GM19193 (cell line): Measurements from ENCODE around the gene LTB.

Experiments used
- POLR2A ChIP-seq: IDR thresholded peaks from 4 replicates; pipeline ENCODE4 v1.6.1; 2011; ENCODE audit not compliant: insufficient read depth, insufficient read length; ENCODE audit errors: extremely low read depth

The LTB gene

DNA sequence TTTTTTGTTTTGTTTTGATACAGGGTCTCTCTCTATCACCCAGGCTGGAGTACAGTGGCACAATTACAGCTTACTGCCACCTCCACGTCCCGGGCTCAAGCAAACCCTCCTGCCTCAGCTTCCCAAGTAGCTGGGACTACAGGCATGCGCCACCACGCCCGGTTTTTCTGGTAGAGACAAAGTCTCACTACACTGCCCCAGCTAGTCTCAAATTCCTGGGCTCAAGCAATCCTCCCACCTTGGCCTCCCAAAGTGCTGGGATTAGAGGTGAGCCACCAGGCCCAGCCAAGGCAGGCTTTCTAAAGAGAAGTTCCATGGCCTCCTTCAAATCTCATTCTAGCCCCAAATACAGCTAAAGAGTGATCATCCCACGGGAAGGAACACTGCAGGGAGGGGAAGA, 48.2 kb downstream of the LTB start:
- no peak for TF ChIP-seq POLR2A

DNA sequence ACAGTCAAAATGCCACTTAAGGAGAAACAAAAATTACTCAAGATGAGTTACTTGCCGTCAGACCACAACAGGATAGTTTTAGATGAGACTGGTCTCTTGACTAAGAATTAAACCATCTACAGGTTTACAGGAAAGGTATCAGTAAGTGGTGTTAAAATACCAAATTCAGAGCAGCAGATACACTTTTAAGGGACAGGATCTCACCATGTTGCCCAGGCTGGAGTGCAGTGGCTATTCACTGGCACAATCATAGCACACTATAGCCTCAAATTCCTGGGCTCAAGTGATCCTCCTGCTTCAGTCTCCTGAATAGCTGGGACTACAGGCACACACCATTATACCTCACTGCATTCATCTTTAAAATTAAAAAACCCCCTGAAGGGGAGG, 48.8 kb downstream of the LTB start:
- TF ChIP-seq POLR2A = no peak

DNA sequence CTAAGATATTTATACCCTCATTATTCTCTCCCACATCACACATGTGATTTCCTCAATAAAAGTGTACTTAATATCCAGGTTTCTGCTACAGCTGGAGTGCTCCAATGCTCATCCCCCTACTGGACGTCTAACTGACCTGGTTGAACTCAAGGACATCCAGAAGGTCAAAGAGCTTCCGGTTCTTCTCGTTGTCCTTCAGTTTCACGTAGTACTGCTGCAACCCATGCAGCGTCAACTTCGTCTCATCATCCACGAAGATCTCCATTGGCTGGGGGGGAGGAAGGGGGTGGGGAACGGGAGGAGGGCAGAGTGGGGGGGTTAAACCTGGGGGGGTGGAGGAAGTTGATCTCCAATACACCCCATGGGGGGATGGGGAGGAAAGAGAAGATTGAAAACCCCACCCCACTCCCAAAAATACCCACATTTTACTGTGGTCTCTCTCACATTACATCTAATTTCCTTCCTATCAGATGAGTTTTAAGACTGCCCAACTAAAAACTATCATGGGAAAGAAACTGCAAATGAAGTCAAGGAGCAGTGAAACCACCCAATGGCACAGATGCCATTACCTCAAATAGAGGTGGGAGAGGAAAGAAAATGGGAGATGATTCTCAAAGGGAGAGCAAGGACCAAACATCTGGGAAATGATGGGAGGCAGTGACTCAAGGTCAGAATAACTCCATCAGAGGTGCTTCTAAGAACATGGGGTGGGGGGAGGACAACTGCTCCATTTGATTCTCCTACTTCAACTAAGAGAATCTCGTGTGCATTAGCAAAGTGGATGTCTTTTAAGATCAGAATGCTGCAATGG, 49.4 kb downstream of the LTB start:
- TF ChIP-seq POLR2A = no peak

DNA sequence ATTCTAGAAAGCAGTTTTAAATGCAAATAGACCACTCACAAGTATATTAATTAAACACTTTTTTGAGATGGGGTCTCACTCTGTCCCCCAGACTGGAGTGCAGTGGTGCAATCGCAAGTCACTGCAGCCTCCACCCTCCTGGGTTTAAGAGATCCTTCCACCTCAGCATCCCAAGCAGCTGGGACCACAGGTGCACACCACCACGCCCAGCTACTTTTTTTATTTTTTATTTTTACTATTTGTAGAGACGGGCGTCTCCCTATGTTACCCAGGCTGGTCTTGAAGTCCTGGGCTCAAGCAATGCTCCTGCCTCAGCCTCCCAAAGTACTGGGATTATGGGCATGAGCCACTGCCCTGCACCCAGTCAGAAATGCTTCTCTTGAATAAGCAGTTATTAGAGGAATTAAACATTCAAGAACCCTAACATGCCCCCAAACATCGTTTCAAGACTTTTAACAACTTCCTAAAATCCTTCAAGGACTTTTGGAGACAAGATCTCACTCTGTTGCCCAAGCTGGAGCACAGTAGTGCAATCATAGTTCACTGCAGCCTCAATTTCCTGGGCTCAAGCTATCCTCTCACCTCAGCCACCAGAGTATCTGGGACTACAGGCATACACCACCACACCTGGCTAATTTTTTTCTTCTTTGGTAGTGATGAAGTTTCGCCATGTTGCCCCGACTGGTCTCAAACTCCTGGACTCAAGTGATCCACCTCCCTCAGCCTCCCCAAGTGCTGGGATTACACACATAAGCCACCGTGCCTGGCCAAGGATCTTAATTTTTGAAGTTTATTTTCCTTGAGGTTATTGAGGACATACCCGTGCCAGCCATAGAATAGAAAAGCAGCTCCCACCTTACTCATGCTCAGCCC, 50.2 kb downstream of the LTB start:
- peak; percentile 26 for TF ChIP-seq POLR2A

GRCh38 chr6:31531162-31531561, 51.1 kb downstream of the LTB start:
- no peak for TF ChIP-seq POLR2A

DNA sequence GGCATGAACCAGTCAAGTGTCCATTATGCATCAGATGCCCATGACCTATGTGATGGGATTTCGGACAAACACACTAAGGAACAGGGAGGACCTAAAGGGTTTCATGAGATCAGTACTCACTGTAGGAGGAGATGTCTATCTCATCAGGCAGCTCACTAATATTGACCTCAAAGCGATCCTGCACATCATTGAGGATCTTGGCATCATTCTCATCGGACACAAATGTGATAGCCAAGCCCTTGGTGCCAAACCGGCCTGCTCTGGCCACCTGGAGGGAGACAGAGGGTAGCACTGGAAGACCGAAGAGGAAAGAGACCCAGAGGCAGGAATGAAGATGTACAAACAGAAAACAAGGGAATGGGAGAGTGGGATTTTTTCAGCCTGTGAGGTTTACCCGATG, 51.6 kb downstream of the LTB start:
- TF ChIP-seq POLR2A = peak; percentile 37
